ENCODE measurements around the gene YBX2.

Gene YBX2

DNA sequence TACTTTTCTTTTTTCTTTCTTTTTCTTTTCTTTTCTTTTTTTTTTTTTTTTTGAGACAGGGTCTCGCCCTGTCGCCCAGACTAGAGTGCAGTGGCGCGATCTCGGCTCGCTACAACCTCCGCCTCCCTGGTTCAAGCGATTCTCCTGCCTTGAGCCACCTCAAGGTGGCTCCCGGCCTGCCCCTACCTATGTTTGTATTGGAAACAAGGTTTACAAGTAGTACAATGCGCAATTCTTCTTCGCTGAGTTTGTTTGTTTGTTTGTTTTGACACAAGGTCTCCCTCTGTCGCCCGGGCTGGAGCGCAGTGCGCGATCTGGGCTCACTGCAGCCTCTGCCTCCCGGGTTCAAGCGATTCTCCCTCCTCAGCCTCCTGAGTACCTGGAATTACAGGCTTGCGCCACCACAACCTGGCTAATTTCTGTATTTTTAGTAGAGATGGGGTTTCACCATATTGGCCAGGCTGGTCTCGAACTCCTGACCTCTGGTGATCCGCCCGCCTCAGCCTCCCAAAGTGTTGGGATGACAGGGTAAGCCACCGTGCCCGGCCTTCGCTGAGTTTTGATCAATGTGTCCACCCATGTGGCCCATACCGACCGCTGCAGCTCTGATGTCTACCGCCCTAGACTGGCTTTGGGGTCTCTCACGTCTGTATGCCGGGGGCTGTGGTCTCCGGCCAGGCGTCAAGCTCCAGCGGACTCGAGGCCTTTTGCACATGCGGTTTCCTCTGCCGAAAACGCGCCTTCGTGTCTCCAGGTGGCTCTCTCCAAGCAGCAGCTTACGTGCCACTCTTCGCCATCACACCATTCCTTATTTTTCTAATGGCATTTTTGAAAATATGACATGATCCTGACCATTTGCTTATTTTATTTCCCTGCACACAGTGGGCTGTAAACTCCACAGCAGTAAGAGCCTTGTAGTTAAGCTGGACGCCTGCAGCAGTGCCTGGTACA, 1.1 kb upstream of the YBX2 start:
- no peak for DNase-seq

DNA sequence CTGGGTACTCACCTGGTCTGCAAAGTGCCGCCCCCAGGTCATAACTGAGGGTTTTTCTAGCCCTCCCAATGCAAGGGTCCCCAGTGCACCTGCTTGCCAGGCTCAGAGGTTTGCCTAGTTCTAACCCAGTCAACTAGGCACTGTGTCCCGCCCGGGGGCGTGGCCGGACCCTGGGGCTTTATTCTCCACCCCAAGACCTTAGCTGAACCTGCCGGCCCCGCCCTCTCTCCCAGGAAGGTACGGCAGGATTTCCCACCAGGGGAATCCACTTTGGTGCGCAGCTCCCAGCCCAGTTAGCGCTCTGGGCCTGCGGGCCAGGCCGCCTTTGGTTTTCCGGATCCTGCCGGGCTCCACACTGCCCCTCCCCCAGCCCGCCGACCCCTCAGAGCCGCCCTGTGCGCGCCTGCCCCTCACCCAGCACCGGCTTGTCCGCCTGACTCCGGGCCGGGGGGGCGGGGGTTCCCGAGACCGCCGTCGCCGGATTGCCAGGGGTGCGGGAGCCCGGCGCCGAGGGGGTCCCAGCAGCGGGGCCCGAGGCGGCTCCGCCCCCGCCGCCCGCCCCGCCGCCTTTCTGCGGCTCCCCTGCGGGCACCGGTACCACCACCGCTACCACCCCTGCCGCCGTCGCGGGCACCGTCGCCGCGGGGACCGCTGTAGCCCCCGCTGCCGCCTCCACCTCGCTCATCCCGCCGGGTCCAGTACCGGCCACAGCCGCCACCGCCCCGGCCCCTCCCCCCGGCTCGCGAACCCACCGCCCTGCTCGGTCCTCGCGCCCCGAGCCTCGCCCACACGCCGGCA, 424 bp downstream of the YBX2 start:
- DNase-seq, result no peak

DNA sequence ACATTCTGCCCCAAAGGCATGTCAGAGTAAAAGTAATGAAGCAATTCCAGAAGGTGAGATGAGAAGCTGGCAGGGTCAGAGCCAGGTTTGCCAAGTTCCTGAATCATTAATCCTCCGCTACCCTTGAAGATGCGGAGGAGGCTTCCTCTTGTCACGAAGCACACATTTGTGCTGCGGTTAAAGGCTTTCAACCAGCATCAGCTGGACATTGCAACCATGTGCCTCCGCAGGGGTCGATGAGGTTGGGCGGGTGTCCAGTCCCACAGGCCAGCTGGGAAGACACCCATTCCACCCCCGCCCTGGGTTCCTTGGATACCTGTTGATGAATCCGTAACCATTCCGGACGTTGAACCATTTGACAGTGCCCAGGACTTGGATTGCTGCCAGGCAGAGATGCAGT, 1.3 kb downstream of the YBX2 start:
- no peak for DNase-seq

DNA sequence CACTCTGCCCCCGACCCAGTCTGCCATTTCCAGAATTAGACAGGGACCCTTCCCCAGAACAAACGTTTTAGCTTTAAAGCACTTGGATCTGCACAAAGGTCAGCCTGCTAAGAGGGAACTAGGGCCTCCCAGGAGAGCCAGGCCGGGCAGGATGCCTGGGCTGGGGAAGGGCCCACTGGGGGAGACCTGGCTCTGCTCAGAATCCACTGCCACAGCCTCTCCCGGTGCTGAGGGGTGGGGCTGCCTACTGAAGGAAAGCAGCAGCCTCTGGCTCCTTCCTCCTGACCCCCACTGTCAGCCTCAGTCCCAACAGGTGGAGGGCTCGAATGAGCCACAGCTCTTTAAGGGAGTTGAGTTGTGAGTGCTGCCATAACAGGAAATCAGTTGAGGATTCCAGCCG, 1.7 kb downstream of the YBX2 start:
- DNase-seq, result no peak

DNA sequence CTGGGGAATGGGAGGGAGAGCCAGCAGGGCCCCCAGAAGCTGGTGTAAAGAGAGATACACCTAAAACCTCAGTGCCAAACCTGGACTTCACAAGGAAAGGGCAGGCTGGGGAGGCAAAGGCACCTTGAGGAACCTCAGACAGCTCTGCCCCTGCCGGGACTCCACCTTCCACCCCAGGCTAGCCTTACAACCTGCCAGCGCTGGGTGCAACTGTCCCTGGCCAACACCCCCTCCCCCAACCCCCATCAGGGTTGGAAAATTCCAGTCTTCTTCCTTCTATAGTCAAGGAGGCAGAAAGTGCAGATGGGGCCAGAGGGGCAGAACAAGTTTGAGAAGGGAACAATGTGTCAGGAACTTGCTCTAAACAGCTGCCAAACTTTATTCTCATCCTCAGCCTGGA, 2.2 kb downstream of the YBX2 start:
- DNase-seq, result no peak

DNA sequence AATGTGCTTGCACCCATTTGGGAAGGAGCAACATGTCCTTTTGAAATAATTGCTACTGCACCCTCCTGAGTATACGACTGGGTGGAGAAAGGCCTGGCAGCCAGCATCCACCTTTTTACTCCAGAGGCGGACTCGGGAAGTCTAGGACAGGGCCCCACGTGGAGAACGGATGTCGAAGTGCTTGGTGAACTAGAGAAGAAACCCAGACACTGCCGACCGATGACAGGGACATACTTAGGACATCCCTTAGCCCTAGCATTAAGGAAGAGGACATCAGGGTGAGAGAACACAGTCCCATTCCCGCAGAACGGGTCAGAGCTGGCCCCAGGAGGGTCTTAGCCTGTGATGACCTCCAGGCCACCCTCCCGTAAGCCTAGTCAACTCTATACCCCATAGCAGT, 3.8 kb downstream of the YBX2 start:
- no peak for DNase-seq

DNA sequence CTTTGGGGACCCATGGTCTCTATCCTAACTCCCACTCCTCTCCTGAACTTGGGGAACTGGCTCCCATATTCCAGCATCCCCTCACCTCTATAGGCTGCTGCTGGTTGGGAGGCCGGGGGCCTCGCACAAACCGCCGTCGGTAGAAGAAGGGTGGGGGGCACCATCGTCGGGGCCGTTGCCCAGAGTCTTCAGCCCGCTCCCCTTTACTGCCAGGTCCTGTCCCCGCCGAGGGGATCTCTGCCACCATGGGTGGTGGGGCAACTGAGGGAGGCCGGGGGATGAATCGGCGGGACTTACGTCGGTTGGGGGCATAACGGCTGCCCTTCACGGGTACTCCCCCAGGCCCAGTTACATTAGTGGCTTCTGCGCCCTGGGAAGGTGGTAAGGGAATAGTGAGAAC, 4.3 kb downstream of the YBX2 start:
- no peak for DNase-seq

DNA sequence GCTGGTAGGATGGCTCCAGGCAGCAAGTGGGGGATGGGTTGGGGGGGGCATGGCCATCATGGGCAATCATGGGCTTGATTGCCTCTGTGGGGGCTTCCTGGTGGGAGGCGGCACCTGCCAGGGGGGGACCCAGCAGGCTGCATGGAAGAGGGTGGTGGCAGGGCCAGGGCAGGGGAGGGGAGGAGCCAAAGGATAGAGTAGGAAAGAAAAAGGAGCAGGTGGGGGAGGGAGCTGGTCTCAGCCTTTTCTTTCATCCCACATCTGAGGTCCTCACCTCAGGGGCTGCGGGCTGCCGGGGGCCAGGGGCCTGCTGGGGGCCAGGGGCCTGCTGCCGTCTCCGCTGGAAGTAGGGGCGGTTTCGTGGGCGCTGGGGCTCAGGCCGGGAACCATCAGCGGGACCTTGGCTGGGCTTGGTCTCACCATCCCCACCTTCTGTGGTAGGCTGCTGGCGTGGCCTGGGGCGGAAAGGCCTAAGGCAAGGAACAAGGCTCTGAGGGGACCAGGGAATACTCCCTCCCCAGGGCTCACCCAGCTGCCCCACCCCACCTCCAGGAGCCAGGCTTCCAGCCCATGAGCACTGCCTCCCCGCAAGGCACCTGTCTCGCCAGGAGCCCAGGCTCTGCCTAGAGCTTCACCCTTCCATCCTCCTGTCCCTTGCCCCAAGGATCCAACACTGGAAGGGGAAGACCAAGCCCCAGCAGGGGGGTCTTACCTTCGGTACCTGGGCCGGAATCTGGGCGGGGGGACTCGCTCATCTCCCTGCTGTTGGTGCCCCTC, 5.0 kb downstream of the YBX2 start:
- DNase-seq, result no peak

DNA sequence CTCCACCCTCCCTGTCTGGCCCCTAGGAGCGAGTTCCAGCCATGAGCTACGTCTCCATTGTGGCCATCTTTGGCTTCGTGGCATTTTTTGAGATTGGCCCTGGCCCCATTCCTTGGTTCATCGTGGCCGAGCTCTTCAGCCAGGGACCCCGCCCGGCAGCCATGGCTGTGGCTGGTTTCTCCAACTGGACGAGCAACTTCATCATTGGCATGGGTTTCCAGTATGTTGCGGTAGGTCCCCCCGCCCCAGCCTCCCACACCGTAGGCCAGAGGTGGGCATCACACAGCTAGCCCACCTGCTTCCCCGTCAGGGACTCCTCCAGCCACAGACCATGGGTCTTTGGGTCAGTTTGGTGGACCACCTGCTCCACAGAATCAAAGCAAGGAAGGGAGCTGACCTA, 8.8 kb downstream of the YBX2 start:
- DNase-seq, result no peak

DNA sequence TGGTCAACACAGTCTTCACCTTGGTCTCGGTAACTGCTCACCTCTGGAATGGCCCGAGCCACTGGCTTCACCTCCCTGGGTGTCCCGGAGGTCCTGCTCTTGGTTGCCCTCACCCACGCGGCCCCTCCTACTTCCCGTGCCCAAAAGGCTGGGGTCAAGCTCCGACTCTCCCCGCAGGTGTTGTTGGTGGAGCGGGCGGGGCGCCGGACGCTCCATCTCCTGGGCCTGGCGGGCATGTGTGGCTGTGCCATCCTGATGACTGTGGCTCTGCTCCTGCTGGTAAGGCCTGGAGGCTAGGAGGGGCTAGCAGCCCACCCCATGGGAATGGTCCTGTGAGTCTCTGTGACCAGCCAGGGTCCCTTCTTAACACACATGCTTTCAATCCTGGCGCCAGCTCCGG, 9.5 kb downstream of the YBX2 start:
- no peak for DNase-seq

DNA sequence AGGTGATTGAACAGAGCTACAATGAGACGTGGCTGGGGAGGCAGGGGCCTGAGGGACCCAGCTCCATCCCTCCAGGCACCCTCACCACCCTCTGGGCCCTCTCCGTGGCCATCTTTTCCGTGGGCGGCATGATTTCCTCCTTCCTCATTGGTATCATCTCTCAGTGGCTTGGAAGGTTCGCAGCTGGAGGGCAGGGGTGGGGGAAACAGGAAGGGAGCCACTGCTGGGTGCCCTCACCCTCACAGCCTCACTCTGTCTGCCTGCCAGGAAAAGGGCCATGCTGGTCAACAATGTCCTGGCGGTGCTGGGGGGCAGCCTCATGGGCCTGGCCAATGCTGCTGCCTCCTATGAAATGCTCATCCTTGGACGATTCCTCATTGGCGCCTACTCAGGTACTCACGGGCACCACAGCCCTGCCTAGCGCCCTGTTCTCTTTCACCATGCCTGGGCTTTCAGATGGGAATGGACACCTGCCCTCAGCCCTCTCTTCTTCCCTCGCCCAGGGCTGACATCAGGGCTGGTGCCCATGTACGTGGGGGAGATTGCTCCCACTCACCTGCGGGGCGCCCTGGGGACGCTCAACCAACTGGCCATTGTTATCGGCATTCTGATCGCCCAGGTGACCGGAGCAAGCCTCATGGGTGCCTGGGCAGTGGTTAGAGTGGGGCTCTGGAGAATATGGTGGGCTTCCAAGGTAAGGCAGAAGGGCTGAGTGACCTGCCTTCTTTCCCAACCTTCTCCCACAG, 10.8 kb downstream of the YBX2 start:
- no peak for DNase-seq

DNA sequence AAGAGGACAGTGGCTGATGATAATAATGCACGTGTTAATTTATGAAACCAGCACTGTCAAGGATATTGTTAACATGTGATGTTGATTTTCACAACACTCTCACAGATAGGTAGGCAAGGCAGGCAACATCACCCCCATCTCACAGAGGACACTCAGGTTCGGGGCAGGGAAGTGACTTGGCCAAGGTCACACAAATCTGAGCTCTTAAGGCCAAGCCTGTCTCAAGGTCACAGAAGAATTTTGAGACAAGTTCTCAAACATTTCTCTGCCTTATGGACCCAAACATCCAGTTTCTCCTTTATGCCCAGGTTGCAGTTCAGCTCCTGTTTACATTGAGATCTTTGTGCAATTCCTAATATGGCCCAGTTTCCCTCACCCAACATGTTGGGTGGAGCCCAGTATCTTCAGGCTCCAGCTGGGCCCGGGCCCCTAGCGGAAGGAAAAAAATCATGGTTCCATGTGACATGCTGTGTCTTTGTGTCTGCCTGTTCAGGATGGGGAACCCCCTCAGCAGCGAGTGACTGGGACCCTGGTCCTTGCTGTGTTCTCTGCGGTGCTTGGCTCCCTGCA, 11.6 kb downstream of the YBX2 start:
- DNase-seq, result no peak

DNA sequence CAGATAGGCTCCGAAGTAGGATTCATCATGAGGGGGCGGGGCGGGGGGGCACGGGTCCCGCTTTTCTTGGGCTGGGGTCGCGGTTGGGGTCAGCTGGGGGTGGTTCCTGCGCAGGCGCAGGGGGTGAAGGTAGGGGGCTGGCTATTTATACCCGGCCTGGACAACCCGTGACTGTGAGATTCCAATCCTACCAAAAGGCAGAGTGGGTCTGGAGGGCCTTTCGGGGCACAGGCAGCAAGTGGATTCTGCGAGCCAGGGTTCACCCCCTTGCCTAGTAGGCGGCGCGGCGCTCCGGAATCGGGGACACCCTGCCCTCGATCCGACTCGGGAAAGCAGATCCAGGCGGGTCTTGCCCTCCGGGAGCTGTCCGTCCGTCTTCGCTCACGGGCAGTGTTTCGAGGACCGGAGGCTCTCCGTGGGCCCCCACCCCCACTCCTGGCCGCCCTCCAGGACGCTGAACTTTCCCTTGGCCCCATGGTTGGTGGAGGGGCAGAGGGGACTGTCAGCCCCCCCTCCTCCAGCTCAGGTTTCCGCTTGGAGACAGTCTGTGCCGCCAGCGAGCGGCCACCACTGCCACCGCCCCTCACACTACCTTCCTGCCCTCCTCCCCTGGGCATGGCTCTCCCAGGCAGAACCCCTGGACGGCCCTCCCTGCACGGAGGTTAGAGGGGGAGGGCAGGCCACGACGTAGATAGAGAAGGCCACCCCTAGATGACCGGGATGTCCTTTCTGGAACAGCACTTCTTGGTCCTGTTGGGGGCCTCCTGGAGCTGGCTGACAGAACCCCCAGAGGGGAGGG, 12.3 kb downstream of the YBX2 start:
- no peak for DNase-seq

DNA sequence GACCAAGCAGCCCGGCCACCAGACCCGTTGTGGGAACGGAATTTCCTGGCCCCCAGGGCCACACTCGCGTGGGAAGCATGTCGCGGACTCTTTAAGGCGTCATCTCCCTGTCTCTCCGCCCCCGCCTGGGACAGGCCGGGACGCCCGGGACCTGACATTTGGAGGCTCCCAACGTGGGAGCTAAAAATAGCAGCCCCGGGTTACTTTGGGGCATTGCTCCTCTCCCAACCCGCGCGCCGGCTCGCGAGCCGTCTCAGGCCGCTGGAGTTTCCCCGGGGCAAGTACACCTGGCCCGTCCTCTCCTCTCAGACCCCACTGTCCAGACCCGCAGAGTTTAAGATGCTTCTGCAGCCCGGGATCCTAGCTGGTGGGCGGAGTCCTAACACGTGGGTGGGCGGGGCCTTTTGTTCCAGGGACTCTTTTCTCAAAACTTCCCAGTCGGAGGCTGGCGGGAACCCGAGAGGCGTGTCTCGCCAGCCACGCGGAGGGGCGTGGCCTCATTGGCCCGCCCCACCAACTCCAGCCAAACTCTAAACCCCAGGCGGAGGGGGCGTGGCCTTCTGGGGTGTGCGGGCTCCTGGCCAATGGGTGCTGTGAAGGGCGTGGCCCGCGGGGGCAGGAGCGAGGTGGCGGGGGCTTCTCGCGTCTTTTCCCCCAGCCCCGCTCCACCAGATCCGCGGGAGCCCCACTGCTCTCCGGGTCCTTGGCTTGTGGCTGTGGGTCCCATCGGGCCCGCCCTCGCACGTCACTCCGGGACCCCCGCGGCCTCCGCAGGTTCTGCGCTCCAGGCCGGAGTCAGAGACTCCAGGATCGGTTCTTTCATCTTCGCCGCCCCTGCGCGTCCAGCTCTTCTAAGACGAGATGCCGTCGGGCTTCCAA, 13.1 kb downstream of the YBX2 start, which contains the start of gene SLC2A4:
Gene SLC2A4 (plus strand): TSS at position 645 of the 879 bp plus-strand sequence. CDS start 217 bp downstream, at position 862.
- DNase-seq, result peak; percentile 93

DNA sequence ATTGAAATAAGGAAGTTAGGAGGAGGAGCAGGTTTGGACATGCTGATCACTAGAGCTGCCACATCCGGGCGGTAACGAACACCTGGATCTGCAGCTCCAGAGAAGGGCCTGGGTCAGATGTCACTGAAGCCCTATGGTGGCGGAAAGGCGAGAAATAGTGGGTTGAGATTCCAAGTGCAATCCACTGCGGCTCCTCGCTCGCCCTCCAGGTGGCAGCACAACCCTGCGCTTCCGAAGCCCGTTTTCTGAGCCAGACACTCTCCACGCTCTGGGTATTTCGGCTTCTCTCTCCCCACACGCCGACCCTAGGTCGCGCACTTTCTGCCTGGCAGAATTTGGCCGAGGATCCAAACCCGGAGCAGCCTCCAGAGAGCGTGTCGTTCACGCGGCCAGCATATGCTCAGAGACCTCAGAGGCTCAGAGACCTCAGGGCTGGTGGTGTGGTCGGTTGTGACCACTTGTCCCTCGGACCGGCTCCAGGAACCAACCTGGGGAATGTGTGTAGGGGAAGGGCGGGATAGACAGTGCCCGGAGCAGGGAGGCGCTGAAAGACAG, 13.8 kb downstream of the YBX2 start:
- DNase-seq, result peak; percentile 86

DNA sequence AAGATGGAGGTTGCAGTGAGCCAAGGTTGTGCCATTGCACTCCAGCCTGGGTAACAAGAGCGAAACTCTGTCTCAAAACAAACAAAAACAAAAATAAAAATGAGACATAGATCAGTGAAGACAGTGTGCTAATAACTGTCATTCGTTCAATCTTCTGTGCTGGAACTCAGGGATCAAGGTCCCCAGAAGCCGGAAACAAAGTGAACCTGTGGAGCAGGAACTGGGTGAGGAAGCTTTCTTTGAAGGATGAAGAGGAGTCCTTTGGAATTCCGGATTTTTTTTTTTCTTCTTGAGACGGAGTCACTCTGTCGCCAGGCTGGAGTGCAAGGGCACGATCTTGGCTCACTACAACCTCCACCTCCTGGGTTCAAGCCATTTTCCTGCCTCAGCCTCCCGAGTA, 15.0 kb downstream of the YBX2 start:
- DNase-seq, result no peak

DNA sequence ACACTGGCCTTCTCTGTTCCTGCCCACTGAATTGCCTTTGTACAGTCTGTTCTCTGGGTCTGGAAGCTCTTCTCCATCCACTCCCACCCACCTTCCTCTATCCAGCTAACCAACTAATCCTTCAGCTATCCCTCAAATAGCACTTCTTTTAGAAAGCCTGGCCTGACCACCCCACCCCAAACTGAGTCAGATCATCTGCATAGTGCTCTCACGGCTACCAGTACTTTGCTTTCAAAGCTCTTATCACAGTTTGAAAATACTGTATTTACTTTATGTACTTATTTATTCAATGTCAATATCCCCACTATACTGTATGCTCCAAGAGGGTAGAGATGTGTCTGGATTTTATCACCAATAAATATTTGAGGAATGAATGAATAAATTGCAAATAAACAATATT, 27.7 kb downstream of the YBX2 start:
- no peak for DNase-seq

DNA sequence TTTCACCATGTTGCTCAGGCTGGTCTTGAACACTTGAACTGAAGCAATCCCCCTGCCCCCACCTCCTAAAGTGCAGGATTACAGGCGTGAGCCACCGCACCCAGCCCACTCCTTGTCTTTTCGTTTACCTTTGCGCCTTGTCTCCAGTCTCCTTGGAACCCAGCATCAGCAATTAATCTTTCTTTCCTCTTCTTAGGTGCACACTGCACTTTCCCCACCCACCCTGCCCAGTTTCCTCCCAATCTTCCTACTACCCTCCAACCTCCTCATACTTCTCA, 30.7 kb downstream of the YBX2 start:
- no peak for DNase-seq

DNA sequence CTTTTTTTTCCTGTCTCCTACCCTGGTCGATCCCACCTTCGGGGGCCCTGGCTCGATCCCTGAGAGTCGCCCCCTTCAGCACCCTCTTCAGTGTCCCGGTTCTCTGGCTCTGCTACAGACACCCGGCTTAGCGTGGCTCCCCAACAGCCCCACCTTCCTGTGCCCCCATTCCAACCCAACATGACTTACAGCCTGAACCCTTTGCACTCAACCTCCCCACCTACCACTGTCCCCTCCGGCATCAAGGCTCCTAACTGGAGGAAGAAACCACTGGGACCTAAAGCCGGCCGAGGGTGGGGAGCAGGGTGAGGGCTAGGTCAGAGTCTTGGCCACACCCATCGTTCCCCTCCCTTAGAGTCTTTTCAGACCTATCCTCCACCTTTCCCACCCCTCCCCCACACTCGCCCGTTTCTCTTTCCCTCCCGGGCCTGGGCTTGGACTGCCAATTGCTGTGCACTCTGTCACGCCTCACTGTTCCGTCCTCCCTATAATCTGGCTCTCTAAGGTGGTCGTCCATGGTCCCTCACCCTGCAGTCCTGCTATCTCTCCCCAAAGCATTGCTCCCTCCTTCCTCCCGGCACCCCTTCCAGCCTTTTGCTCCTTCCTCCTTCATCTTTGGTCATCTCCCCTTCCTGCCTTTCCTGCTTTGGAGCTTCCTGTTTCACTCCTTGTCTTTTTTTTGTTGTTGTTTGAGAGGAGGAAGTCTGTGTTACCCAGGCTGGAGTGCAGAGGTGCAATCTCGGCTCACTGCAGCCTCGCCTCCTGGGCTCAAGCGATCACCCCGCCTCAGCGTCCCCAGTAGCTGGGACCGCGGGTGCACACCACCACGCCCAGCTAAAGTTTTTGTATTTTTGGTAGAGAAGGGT, 31.3 kb downstream of the YBX2 start:
- DNase-seq, result no peak

Data from activated naive CD4-positive, alpha-beta T cell treated with anti-CD3 and anti-CD28 coated beads, Interleukin-2, amount 50 U/mL, for 16 hours (primary cell).